T-helper 2 cell treated with Interferon-gamma antibody and Interleukin-4, amounts not matched to agents 5 μg/mL and 100 μg/mL, for 36 hours (primary cell): ENCODE results near the gene DISC1.

Experiments used
- DNase-seq: peaks from one replicate; pipeline ENCODE4 v3.0.0; 2021; ENCODE audit warnings: low spot score
- H3K27ac Mint-ChIP-seq: one replicate; pipeline ENCODE4 v1.8.0; 2021; ENCODE audit warnings: mild to moderate bottlenecking, mixed read lengths
- H3K27me3 Mint-ChIP-seq: one replicate; pipeline ENCODE4 v1.8.0; 2021; ENCODE audit warnings: low read depth, mixed read lengths
- H3K36me3 Mint-ChIP-seq: one replicate; pipeline ENCODE4 v1.8.0; 2021; ENCODE audit warnings: low read depth, mixed read lengths
- H3K4me1 Mint-ChIP-seq: one replicate; pipeline ENCODE4 v1.8.0; 2021; ENCODE audit warnings: low read depth, mixed read lengths
- H3K4me3 Mint-ChIP-seq: one replicate; pipeline ENCODE4 v1.8.0; 2022; ENCODE audit warnings: mild to moderate bottlenecking, moderate library complexity, mixed read lengths
- H3K9me3 Mint-ChIP-seq: one replicate; pipeline ENCODE4 v1.8.0; 2021; ENCODE audit warnings: mixed read lengths

Gene DISC1

DNA sequence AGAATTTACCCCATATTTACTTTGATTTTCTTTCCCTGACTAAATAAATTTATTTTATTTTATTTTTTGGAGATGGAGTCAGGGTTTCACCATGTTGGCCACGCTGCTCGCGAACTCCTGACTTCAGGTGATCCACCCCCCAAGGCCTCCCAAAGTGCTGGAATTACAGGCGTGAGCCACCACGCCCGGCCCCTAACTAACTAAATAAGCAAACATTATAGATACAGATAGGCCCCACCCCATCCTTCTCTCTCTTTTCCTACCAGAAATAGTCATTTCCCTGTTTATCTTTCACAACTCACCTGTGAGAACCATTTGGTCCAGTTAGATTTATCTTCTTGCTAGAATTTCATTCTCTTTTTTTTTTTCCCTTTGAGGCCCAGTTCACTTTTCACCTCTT is 167.3 kb downstream of the DISC1 start:
- H3K27ac Mint-ChIP-seq = no peak overlapping the region
- H3K9me3 Mint-ChIP-seq = no peaks in the 10 kb centered on the region
- no peak overlapping the region for H3K4me3 Mint-ChIP-seq
- no peak for DNase-seq
- H3K27me3 Mint-ChIP-seq = no peaks in the 10 kb centered on the region
- H3K36me3 Mint-ChIP-seq = no peaks in the 10 kb centered on the region
- no peaks in the 10 kb centered on the region for H3K4me1 Mint-ChIP-seq

DNA sequence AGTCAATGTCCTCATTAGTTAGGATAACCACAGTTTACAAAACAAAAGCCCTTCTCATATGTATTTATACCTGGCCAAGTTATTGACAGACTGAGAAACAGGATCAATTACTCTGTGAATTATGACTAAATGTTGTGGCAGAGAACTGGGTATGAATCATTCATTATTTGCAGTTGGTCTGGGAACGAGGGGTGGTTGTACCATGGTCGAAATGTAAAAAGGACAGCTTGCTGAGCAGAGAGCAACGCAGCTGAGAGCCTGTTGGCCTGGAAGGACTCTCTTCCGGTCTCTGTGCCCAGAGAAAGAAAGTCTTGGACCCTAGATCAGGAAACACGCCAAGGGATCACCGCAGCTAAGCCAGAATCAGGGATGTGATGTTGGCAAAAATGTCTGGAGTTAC is 169.6 kb downstream of the DISC1 start:
- H3K4me3 Mint-ChIP-seq = no peak overlapping the region
- H3K4me1 Mint-ChIP-seq = no peaks in the 10 kb centered on the region
- no peak overlapping the region for H3K27ac Mint-ChIP-seq
- peaks cover 2% of the 10 kb centered on the region for H3K36me3 Mint-ChIP-seq
- H3K9me3 Mint-ChIP-seq = peaks cover 10% of the 10 kb centered on the region
- no peaks in the 10 kb centered on the region for H3K27me3 Mint-ChIP-seq
- no peak for DNase-seq

DNA sequence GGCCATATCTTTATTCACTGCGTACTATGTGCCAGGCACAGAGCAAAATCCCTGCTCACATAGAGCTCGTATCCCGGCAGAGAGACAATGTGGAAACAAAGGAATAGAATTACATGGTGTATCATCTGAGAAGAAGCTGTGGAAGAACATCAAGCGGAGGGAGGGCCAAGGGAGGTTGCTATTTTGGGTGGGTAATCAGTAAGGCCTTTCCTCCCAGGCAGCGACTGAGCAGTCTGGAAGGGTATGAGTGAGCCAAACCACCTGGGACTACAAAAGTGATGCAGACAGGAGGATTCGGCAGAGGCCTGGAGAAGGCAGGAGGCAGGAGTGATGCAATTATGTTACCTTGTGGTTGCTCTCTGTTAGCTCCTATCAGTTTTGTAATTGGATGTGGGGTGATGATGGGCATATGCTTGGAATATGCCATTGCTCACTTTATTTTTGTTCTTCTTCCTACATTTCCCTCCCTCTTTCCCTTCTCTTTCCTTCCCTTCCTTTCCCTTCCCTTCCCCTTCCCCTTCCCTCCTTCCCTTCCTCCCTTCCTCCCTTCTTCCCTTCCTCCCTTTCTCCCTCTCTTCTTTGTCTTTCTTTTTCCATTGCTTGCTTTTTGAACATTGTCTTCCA is 172.9 kb downstream of the DISC1 start:
- H3K27ac Mint-ChIP-seq = no peak overlapping the region
- no peak for DNase-seq

DNA sequence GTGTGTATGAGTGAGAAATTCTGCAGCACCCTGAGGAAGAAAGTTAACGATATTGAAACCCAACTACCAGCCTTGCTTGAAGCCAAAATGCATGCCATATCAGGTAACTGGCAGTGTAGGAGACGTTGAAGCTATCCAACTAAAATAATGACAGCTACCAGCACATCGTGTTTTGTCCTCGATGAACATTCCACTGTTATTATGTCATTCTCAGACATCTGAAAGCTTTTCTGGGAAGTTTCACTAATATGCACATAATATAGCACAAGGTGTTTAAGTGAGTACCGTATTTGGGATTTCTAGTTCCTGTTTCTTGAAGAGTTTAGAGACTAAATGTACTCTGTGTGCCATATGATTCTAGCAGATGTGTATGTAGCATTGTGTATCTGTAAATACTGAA is 173.5 kb downstream of the DISC1 start:
- no peak overlapping the region for H3K4me3 Mint-ChIP-seq
- peaks cover 2% of the 10 kb centered on the region for H3K36me3 Mint-ChIP-seq
- no peaks in the 10 kb centered on the region for H3K27me3 Mint-ChIP-seq
- no peaks in the 10 kb centered on the region for H3K4me1 Mint-ChIP-seq
- no peak for DNase-seq
- peaks cover 10% of the 10 kb centered on the region for H3K9me3 Mint-ChIP-seq
- H3K27ac Mint-ChIP-seq = no peak overlapping the region

More for the DNA sequence above, 172.9 kb downstream of the DISC1 start:
- no peak overlapping the region for H3K4me3 Mint-ChIP-seq
- H3K36me3 Mint-ChIP-seq = peaks cover 2% of the 10 kb centered on the region
- peaks cover 10% of the 10 kb centered on the region for H3K9me3 Mint-ChIP-seq
- no peaks in the 10 kb centered on the region for H3K4me1 Mint-ChIP-seq
- no peaks in the 10 kb centered on the region for H3K27me3 Mint-ChIP-seq

DNA sequence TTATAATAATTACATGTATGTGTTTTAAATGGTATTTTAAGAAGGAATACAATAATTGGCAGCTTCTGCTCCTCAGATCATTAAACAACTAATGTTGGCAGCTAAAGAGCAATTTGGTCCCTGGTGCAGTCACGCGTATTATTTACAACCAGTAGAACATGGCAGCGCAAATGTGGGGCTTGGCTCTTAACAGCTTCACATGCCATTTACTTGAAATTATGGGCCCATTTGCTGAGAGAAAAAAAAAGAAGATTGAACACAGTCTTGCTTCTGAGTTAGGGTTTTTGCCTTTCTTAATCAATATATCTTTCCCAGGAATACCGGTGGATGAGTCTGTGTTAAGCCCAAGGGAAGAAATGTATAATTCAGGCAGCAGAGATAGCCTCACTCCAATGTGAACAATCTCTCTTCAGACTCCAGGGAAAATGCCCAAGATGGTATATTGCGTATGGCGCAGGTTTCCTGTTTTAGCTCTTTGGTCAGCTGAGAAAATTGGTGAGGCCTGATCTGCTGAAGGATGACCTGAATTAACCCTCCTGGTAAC is 174.5 kb downstream of the DISC1 start:
- H3K4me3 Mint-ChIP-seq = no peak overlapping the region
- DNase-seq = no peak
- peaks cover 10% of the 10 kb centered on the region for H3K9me3 Mint-ChIP-seq
- H3K27ac Mint-ChIP-seq = no peak overlapping the region
- H3K36me3 Mint-ChIP-seq = peaks cover 2% of the 10 kb centered on the region
- H3K27me3 Mint-ChIP-seq = no peaks in the 10 kb centered on the region
- H3K4me1 Mint-ChIP-seq = no peaks in the 10 kb centered on the region

DNA sequence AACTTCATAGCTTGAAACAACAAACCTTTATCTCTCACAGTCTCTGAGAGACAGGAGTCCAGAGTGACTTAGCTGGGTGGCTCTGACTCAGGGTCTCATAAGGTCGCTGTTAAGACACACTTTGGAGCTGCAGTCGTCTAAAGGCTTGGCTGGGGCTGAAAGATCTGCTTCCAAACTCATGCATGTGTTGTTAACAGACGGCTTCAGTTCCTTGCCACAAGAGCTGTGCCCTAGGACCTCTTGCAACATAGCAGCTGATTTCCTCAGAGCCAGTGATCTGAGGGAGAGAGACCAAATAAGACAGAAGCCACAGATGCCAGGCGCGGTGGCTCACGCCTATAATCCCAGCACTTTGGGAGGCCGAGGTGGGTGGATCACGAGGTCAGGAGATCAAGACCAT is 176.8 kb downstream of the DISC1 start:
- Mint-ChIP-seq H3K9me3 (peaks cover 10% of the 10 kb centered on the region), H3K4me1 (no peaks in the 10 kb centered on the region), H3K4me3 (no peak overlapping the region)

DNA sequence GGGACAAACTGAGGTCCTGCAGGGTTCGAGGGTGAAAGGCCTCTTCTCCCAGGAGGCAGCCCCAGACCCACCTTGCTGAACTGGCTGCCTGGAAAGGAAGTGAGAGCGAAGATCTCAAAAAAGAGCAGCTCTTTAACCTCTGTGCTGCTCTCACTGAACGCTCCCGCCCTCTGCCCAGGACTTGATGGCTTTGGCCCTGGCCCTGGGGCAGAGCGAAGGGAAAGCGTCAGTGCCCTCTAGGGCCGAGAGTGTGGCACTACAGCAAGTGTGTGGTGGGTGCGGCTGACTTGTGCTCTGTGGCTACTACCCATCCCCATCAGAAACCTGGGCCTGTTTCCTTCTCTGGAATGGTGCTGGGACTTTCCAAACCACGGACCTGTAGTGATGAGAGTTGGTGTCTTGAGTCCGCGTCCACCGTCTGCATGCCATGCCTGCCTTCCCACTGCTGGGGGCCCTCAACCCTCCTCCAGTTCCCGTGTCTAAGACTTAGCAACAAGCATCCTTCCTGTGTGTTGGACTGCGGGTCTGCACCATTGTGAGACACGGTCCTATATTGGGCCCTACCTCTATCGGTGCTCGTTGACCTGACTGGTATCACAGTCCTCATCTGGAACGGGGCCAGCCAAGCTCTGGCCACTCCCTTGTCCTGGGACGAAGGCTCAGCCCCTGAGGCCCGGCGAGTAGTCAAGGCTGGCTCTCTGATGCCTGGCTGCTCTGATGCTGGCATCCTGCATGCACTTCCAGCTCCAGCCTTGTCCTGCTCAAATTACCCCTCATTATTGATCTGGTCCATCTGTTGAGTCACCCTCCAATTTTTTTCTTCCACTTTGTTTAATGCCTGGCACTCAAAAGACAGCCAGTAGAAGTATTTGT is 180.3 kb downstream of the DISC1 start:
- Mint-ChIP-seq H3K9me3 (no peaks in the 10 kb centered on the region), H3K27ac (no peak overlapping the region), H3K4me1 (no peaks in the 10 kb centered on the region), H3K27me3 (no peaks in the 10 kb centered on the region), H3K36me3 (no peaks in the 10 kb centered on the region), H3K4me3 (no peak overlapping the region)
- DNase-seq = peak; percentile 12

More for the DNA sequence above, 176.8 kb downstream of the DISC1 start:
- H3K36me3 Mint-ChIP-seq = peaks cover 2% of the 10 kb centered on the region
- no peak overlapping the region for H3K27ac Mint-ChIP-seq
- DNase-seq = no peak
- no peaks in the 10 kb centered on the region for H3K27me3 Mint-ChIP-seq

DNA sequence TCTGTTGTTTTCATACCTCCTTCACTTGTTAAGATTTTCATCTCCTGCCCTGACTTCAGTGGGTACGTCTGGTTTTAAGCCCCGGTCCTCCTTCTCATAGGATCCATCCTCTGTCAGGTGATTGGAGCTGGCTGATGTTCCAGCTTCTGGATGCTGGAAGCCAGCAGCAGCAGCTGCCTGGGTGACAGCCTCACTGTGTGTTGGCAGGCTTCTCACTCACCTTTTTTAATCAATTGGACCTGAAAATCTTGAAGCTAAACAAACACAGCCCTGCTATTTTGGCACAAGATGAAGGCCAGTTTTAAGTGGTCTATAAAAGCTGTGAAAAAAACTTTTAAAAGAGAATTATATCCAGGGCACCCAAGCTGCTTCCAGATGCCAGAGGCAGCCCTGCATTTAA is 181.0 kb downstream of the DISC1 start:
- Mint-ChIP-seq H3K27me3 (no peaks in the 10 kb centered on the region), H3K9me3 (no peaks in the 10 kb centered on the region), H3K4me3 (no peak overlapping the region), H3K27ac (no peak overlapping the region), H3K36me3 (no peaks in the 10 kb centered on the region), H3K4me1 (no peaks in the 10 kb centered on the region)
- DNase-seq = no peak

DNA sequence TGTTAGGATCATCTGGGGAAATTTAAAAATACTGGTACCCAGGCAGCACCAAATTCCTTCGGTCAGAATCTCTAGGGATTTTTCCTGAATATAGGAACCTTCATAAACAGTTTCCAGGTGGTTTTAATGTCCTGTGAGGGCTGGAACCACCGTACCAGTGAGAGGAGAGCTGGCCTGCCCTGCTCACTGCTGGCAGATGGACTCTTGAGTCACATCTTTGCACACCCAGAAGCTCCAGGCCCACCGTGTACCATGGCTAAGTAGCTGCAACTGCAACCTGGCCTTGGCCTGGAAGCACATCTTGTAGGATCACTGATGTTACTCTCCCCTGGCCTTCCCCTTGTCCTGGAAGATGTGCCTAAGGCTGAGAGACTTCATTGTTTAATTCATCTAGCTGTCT is 181.5 kb downstream of the DISC1 start:
- Mint-ChIP-seq H3K27me3 (no peaks in the 10 kb centered on the region), H3K27ac (no peak overlapping the region), H3K36me3 (no peaks in the 10 kb centered on the region), H3K4me1 (no peaks in the 10 kb centered on the region), H3K9me3 (no peaks in the 10 kb centered on the region), H3K4me3 (no peak overlapping the region)
- DNase-seq = no peak

DNA sequence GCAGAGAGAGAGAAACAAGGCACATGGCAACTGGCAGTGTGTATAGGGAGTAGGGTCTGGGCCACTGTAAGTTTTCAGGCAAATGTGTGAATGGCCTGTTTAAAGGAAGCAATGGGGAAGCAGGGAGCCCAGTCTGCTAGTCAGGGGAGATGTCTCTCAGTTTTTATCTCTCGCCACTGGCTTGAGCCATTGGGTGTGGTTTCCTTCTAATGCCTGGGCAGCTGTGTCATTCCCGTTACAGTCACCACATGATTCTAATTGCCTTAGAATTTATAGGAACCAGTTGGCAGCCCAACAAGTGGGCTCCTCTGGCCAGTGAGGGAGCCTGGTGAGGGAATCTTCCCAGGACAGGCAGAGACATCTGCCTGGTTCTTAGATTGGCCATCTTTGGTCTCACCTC is 182.4 kb downstream of the DISC1 start:
- Mint-ChIP-seq H3K4me1 (no peaks in the 10 kb centered on the region), H3K36me3 (no peaks in the 10 kb centered on the region), H3K4me3 (no peak overlapping the region), H3K9me3 (no peaks in the 10 kb centered on the region), H3K27ac (no peak overlapping the region), H3K27me3 (no peaks in the 10 kb centered on the region)
- no peak for DNase-seq

DNA sequence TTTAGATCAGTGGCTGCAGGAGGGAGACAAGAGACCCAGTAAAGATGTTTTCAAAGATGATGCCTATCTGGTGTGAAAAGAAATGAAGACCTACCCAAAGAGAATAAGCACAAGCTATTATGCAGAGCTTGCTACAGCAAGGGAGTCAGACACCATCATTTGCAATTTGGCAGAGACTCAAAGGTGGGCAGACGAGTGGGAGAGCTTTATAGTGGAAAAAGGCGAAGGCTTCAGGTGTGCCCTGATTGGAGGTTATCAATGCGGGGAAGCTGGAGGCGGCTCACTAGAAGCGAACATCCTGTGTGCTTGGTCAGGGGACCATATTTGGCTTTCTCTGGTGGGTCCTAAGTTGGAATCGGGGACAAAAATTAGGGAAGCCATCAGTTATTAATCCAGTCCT is 183.8 kb downstream of the DISC1 start:
- Mint-ChIP-seq H3K27ac (no peak overlapping the region), H3K9me3 (no peaks in the 10 kb centered on the region), H3K4me3 (no peak overlapping the region), H3K27me3 (no peaks in the 10 kb centered on the region), H3K4me1 (no peaks in the 10 kb centered on the region), H3K36me3 (no peaks in the 10 kb centered on the region)
- DNase-seq = no peak

DNA sequence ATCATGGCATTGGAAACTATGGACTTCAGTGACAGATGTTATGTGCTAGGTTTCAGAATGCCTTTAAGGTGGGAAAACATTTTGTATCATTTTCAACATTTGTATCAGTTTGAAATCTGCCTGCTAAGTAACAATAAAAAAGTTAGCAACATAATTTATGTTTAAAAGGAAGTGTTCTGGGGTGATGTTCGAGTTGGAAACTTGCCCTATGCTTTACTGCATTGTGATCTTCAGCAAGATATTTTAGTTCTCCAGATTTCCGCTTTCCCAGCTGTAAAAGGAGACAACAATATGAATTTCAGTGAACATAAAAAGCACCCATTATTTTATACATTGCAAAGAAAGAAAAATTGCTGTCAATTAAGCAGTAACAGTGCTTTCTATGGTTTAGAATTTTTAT is 187.4 kb downstream of the DISC1 start:
- H3K27ac Mint-ChIP-seq = no peak overlapping the region
- H3K4me3 Mint-ChIP-seq = no peak overlapping the region
- H3K4me1 Mint-ChIP-seq = no peaks in the 10 kb centered on the region
- H3K27me3 Mint-ChIP-seq = peaks cover 3% of the 10 kb centered on the region
- H3K36me3 Mint-ChIP-seq = no peaks in the 10 kb centered on the region
- H3K9me3 Mint-ChIP-seq = no peaks in the 10 kb centered on the region
- no peak for DNase-seq

DNA sequence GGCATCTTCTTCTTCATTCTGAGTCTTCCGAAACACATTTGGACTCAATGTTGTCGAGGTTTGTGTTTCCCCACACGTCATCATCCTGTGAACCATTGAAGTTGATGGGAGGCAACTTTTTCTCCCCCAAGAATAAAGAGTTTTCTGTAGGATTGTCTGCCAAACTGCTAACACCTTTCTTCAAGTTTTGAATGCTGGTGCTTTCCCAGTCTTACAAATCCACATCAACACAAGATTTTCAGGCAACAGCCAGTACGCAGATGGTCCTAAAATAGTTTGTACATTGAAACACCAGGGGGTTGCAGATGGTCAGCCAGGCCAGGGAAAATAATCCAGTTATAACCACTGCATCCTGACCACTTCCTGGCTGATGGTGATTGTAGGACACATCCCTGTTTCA is 187.9 kb downstream of the DISC1 start:
- H3K27me3 Mint-ChIP-seq = peaks cover 3% of the 10 kb centered on the region
- no peaks in the 10 kb centered on the region for H3K4me1 Mint-ChIP-seq
- H3K4me3 Mint-ChIP-seq = no peak overlapping the region
- H3K9me3 Mint-ChIP-seq = no peaks in the 10 kb centered on the region
- H3K36me3 Mint-ChIP-seq = no peaks in the 10 kb centered on the region
- no peak for DNase-seq
- no peak overlapping the region for H3K27ac Mint-ChIP-seq

DNA sequence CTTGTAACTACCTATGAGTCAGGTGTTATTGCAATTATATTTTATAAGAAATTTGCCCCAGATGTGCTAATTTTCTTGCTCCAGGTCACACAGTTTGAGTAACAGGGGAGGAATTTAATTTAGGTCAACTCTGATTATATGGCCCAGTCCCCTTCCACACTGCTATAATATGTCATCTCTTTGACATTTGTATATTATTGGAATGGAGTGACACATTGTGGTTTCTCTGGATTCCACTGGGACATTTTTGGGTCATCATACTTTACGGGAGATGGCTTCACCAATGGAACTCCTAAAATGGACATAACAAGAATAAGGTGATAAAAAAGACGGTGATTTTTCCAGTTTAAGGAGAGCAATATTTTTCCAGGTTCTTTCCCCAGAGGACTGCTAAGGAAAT is 191.2 kb downstream of the DISC1 start:
- Mint-ChIP-seq H3K36me3 (no peaks in the 10 kb centered on the region), H3K4me1 (no peaks in the 10 kb centered on the region), H3K9me3 (no peaks in the 10 kb centered on the region), H3K27ac (no peak overlapping the region), H3K27me3 (peaks cover 3% of the 10 kb centered on the region), H3K4me3 (no peak overlapping the region)
- no peak for DNase-seq
